ENCODE data around the gene CLDN5. TPM values are rescaled to one million over a fixed set of nuclear protein-coding genes. Genes with fewer than 3 reads are reported as not detected.

CLDN5 gene
- total RNA-seq, 4 donors from 2014 or later, result 94.9 to 170 (median 117) TPM

DNA sequence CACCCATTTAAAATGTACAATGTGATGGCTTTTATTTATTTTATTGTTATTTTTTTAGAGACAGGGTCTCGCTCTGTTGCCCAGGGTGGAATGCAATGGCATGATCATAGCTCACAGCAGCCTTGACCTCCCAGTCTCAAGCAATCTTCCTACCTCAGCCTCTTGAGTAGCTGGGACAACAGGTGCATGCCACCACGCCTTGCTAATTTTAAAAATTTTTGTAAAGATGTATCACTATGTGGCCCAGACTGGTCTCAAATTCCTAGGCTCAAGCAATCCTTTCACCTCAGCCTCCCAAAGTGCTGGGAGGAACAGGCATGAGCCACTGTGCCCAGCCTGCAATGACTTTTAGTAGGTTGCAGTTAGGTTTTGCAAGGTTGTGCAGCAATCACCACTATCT lies 14.3 kb downstream of the CLDN5 start:
- WGBS, 2 donors, result 95% methylated on average over 2 of the region's 2 CpGs
- H3K4me3 ChIP-seq (ENCODE audit: low read depth, poor library complexity, severe bottlenecking), result no peak overlapping the region
- TF ChIP-seq, protein P1, sequence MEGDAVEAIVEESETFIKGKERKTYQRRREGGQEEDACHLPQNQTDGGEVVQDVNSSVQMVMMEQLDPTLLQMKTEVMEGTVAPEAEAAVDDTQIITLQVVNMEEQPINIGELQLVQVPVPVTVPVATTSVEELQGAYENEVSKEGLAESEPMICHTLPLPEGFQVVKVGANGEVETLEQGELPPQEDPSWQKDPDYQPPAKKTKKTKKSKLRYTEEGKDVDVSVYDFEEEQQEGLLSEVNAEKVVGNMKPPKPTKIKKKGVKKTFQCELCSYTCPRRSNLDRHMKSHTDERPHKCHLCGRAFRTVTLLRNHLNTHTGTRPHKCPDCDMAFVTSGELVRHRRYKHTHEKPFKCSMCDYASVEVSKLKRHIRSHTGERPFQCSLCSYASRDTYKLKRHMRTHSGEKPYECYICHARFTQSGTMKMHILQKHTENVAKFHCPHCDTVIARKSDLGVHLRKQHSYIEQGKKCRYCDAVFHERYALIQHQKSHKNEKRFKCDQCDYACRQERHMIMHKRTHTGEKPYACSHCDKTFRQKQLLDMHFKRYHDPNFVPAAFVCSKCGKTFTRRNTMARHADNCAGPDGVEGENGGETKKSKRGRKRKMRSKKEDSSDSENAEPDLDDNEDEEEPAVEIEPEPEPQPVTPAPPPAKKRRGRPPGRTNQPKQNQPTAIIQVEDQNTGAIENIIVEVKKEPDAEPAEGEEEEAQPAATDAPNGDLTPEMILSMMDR (IDR thresholded peaks at IDR 0.05), result no peak
- no peak for TF ChIP-seq POLR2A (IDR thresholded peaks at IDR 0.05)
- intact Hi-C loops (cut with DNase I; ENCODE audit: low total_unique reads), result no loop called here
- peak in 1 of 2 donors; percentile 31 for DNase-seq (ENCODE audit: low spot score in 2 of 2)

DNA sequence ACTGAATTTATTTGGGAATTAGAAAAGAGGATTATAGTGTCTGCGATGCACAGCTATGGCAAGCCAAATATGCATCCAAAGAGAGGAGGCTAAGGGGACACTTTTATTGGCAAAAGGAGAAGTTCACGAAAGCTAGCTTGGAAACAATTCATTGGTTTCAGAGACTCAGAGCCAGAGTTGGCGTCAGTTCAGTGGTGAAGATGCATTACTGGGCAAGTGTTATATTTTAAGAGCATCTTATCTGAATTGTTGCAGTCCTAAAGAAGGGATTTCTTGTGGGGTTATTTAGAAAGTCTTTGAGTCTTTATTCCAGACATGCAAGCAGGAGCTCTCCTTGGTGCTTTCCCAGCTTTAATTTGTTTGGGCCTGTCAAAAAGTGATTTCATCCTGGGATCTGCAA lies 15.0 kb downstream of the CLDN5 start:
- TF ChIP-seq, protein P1 (IDR thresholded peaks at IDR 0.05), result no peak
- TF ChIP-seq POLR2A (IDR thresholded peaks at IDR 0.05), result no peak
- no peak for DNase-seq (ENCODE audit: low spot score in 2 of 2)
- H3K4me3 ChIP-seq (ENCODE audit: low read depth, poor library complexity, severe bottlenecking), result no peak overlapping the region
- intact Hi-C loops (cut with DNase I; ENCODE audit: low total_unique reads), result no loop called here
- 83 to 85% methylated on average over 3 of the region's 3 CpGs for WGBS, 2 donors

DNA sequence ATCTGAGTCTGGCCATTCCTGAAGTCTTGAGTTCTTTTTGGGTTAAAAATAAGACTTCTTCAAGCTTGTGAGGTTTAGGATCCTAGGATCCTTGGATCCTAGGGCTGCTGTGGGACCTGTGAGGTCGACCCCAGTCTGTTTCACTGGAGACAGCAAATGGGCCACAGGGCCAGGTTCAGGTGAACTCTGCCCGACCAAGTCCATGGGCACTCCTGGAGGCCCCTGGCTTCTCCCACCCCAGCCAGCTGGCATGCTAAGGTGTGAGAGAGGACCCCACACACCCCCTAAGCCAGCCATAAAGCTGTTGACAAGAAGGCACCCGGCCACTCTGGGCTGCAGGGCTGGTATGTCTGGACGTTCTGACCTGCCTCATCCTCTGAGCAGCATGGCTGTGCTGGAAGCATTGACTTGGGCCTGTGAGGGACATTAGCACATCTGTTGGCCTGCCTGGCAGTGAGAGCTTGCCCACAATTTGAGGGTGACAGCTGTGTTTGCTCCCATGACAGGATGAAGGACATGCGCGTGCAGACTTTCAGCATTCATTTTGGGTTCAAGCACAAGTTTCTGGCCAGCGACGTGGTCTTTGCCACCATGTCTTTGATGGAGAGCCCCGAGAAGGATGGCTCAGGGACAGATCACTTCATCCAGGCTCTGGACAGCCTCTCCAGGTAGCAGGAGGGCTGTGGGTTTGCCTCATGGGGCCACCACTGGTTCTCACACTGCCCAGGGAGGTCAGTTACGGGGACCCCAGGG lies 16.0 kb downstream of the CLDN5 start:
- intact Hi-C loops (cut with DNase I; ENCODE audit: low total_unique reads), result no loop called here
- WGBS, 2 donors, result 90 to 98% methylated on average over 8 to 10 of the region's 10 CpGs
- TF ChIP-seq, protein P1 (IDR thresholded peaks at IDR 0.05), result no peak
- no peak for TF ChIP-seq POLR2A (IDR thresholded peaks at IDR 0.05)

DNA sequence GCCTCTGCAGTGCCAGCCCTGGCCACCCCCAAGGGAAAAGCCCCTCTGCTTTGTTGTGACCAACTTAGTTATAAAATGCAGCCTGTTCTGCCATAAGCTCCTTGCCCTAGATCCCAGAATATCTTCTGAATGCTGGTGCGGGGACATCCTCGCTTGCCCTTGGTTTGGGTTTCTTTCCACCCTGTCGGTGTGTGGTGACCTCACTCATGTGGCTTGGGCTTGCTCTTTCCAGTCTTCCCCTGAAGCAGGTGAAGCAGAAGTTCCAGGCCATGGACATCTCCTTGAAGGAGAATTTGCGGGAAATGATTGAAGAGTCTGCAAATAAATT lies 16.7 kb downstream of the CLDN5 start:
- DNase-seq (ENCODE audit: low spot score in 2 of 2), result no peak
- H3K4me3 ChIP-seq (ENCODE audit: low read depth, poor library complexity, severe bottlenecking), result no peak overlapping the region
- 95 to 96% methylated on average over 4 of the region's 4 CpGs for WGBS, 2 donors
- intact Hi-C loops (cut with DNase I; ENCODE audit: low total_unique reads), result no loop called here
- TF ChIP-seq POLR2A (IDR thresholded peaks at IDR 0.05), result no peak

More for the DNA sequence above, 16.0 kb downstream of the CLDN5 start:
- peak in 1 of 2 donors; percentile 72 for DNase-seq (ENCODE audit: low spot score in 2 of 2)
- H3K4me3 ChIP-seq (ENCODE audit: low read depth, poor library complexity, severe bottlenecking), result no peak overlapping the region

DNA sequence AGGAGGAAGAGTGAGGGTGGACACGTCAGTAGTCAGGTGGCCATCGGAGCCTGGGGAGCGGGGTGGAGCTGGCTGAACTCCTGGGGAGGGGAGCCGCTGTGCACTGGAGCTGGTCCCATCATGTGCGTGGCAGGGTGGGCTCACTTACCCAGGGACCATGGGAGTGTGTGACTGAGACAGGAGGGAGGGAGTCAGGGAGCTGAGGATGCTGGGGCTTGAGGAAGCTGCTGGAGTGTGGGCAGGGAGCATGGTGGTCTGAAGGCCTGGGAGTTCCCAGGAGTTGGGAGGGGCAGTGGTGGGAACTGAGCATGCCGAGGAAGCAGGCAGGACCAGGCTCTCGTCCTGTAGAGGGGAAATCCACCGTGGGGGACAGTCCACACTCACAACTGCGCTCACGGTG lies 18.0 kb downstream of the CLDN5 start:
- 90 to 91% methylated on average over 10 of the region's 10 CpGs for WGBS, 2 donors
- no peak overlapping the region for H3K4me3 ChIP-seq (ENCODE audit: low read depth, poor library complexity, severe bottlenecking)
- no peak for TF ChIP-seq POLR2A (IDR thresholded peaks at IDR 0.05)
- TF ChIP-seq, protein P1 (IDR thresholded peaks at IDR 0.05), result no peak
- peak in 1 of 2 donors; percentile 80 for DNase-seq (ENCODE audit: low spot score in 2 of 2)
- intact Hi-C loops (cut with DNase I; ENCODE audit: low total_unique reads), result no loop called here

DNA sequence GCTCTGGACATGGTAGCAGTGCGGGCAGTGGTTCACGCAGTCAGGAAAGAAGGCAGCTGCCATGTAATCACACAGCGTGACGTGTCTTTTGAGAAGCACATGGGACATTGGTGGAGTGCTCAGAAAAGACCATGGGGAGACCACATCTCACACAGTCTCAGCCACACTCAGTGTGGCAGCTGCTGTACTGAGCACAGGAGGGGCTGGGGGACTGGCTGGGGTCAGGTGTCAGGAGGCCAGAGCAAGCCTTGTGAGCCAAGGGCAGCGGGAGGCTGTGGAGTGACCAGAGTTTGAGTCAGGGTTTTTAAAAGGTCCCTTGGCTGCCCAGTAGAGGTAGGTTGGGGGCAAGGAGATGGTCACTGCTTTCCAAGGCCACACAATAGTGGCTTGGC lies 18.5 kb downstream of the CLDN5 start:
- no peak for DNase-seq (ENCODE audit: low spot score in 2 of 2)
- intact Hi-C loops (cut with DNase I; ENCODE audit: low total_unique reads), result no loop called here
- no peak for TF ChIP-seq POLR2A (IDR thresholded peaks at IDR 0.05)
- WGBS, 2 donors, result 96 to 100% methylated on average over 5 of the region's 5 CpGs
- H3K4me3 ChIP-seq (ENCODE audit: low read depth, poor library complexity, severe bottlenecking), result no peak overlapping the region
